Measurements from ENCODE around the gene MINDY4B.

The MINDY4B gene

GRCh38 chr3:150825192-150825915 lies 79.9 kb downstream of the MINDY4B start:
- TF ChIP-seq, protein P1, sequence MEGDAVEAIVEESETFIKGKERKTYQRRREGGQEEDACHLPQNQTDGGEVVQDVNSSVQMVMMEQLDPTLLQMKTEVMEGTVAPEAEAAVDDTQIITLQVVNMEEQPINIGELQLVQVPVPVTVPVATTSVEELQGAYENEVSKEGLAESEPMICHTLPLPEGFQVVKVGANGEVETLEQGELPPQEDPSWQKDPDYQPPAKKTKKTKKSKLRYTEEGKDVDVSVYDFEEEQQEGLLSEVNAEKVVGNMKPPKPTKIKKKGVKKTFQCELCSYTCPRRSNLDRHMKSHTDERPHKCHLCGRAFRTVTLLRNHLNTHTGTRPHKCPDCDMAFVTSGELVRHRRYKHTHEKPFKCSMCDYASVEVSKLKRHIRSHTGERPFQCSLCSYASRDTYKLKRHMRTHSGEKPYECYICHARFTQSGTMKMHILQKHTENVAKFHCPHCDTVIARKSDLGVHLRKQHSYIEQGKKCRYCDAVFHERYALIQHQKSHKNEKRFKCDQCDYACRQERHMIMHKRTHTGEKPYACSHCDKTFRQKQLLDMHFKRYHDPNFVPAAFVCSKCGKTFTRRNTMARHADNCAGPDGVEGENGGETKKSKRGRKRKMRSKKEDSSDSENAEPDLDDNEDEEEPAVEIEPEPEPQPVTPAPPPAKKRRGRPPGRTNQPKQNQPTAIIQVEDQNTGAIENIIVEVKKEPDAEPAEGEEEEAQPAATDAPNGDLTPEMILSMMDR (IDR thresholded peaks at IDR 0.05): no peak
- no peak for TF ChIP-seq ZFX (IDR thresholded peaks at IDR 0.05; ENCODE audit: borderline replicate concordance)

DNA sequence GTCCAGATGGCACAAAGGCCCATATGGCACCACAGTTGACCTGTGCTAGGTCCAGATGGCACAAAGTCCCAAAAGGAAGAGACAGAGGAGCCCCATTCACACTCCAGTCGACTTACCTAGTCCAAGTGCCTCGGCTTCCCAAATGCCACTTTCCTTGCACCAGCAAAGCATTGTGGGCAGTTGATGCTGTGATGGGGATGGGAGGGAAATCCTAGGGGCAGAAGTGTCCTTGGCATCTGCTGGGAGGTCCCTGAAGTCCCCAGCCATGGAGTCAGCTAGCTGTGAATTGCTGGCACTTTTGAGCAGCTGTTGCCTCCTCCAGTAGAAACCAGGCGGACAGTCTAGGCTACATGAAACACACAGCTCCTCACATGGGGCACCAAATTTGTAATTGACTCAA lies 82.0 kb downstream of the MINDY4B start:
- H3K27ac ChIP-seq: no peak overlapping the region
- TF ChIP-seq, protein P1 (IDR thresholded peaks at IDR 0.05): no peak
- TF ChIP-seq ZFX (IDR thresholded peaks at IDR 0.05; ENCODE audit: borderline replicate concordance): no peak

More at GRCh38 chr3:150825192-150825915, 79.9 kb downstream of the MINDY4B start:
- H3K27ac ChIP-seq: no peak overlapping the region

- H3K27ac ChIP-seq: no peak overlapping the region
- no peak for TF ChIP-seq ZFX (IDR thresholded peaks at IDR 0.05; ENCODE audit: borderline replicate concordance)
- TF ChIP-seq, protein P1 (IDR thresholded peaks at IDR 0.05): no peak
These were observed 82.6 kb downstream of the MINDY4B start for GRCh38 chr3:150822636-150823035.

Data from 22Rv1 (cell line).